Measurements from ENCODE around the gene KAT6B. TPM values are rescaled to one million over a fixed set of nuclear protein-coding genes. Genes with fewer than 3 reads are reported as not detected.

The KAT6B gene
- total RNA-seq, 1 donor from 2014 or later: 21.3 TPM

GRCh38 chr10:75014516-75015230 lies 188.3 kb downstream of the KAT6B start:
- Histone ChIP-seq H2AFZ (replicated peaks) (no peak overlapping the region), H3K4me3 (no peak overlapping the region), H3K27ac (no peak overlapping the region), H3F3A (ENCODE audit: low read depth) (peaks cover 4% of the 10 kb centered on the region), H3K27me3 (no peaks in the 10 kb centered on the region), H3K9me3 (ENCODE audit: low read depth) (no peaks in the 10 kb centered on the region), H3K4me1 (peaks cover 21% of the 10 kb centered on the region), H4K20me1 (ENCODE audit: low read depth) (peaks cover 4% of the 10 kb centered on the region), H3K79me2 (ENCODE audit: low read depth) (no peaks in the 10 kb centered on the region), H3K36me3 (no peaks in the 10 kb centered on the region), H3K9ac (no peak overlapping the region), H3K4me2 (no peak overlapping the region)
- TF ChIP-seq EZH2phosphoT487 (IDR thresholded peaks at IDR 0.05) (no peak), EZH2 (IDR thresholded peaks at IDR 0.05) (no peak), CTCF (IDR thresholded peaks at IDR 0.05) (no peak)
- Mint-ChIP-seq H3K36me3 (peaks cover 3% of the 10 kb centered on the region), H3K27ac (no peak overlapping the region), H3K9me3 (no peaks in the 10 kb centered on the region), H3K4me1 (peaks cover 18% of the 10 kb centered on the region), H3K27me3 (ENCODE audit: insufficient read depth, low read depth) (peaks cover 2% of the 10 kb centered on the region), H3K4me3 (no peak overlapping the region)
- no peak for DNase-seq (ENCODE audit: low spot score)

GRCh38 chr10:75015442-75015841 lies 189.0 kb downstream of the KAT6B start:
- H3K27ac Mint-ChIP-seq: no peak overlapping the region
- Histone ChIP-seq H3K4me2 (no peak overlapping the region), H3K79me2 (ENCODE audit: low read depth) (no peaks in the 10 kb centered on the region), H3K27me3 (no peaks in the 10 kb centered on the region), H3F3A (ENCODE audit: low read depth) (peaks cover 4% of the 10 kb centered on the region), H3K9me3 (ENCODE audit: low read depth) (no peaks in the 10 kb centered on the region), H3K4me1 (peaks cover 25% of the 10 kb centered on the region), H3K36me3 (no peaks in the 10 kb centered on the region), H2AFZ (replicated peaks) (no peak overlapping the region), H3K9ac (no peak overlapping the region), H3K27ac (no peak overlapping the region), H4K20me1 (ENCODE audit: low read depth) (peaks cover 4% of the 10 kb centered on the region), H3K4me3 (no peak overlapping the region)
- no peak for DNase-seq (ENCODE audit: low spot score)
- TF ChIP-seq CTCF (IDR thresholded peaks at IDR 0.05) (no peak), EZH2 (IDR thresholded peaks at IDR 0.05) (no peak), EZH2phosphoT487 (IDR thresholded peaks at IDR 0.05) (no peak)
- peaks cover 2% of the 10 kb centered on the region for H3K27me3 Mint-ChIP-seq (ENCODE audit: insufficient read depth, low read depth)
- H3K4me3 Mint-ChIP-seq: no peak overlapping the region
- peaks cover 3% of the 10 kb centered on the region for H3K36me3 Mint-ChIP-seq
- H3K9me3 Mint-ChIP-seq: no peaks in the 10 kb centered on the region
- H3K4me1 Mint-ChIP-seq: peaks cover 21% of the 10 kb centered on the region

- H4K20me1 ChIP-seq (ENCODE audit: low read depth): peaks cover 4% of the 10 kb centered on the region
- peaks cover 25% of the 10 kb centered on the region for H3K4me1 ChIP-seq
- H3K4me2 ChIP-seq: no peak overlapping the region
- H3K36me3 Mint-ChIP-seq: peaks cover 6% of the 10 kb centered on the region
- H3K4me1 Mint-ChIP-seq: peaks cover 22% of the 10 kb centered on the region
- no peaks in the 10 kb centered on the region for H3K27me3 ChIP-seq
- H3K4me3 ChIP-seq: no peak overlapping the region
- H3K27ac Mint-ChIP-seq: peak overlapping the region; percentile 4
- H3K4me3 Mint-ChIP-seq: no peak overlapping the region
- H3K27ac ChIP-seq: no peak overlapping the region
- no peaks in the 10 kb centered on the region for H3K36me3 ChIP-seq
- peaks cover 2% of the 10 kb centered on the region for H3K27me3 Mint-ChIP-seq (ENCODE audit: insufficient read depth, low read depth)
- DNase-seq (ENCODE audit: low spot score): no peak
- no peak for TF ChIP-seq EZH2 (IDR thresholded peaks at IDR 0.05)
- no peak for TF ChIP-seq EZH2phosphoT487 (IDR thresholded peaks at IDR 0.05)
- no peak for TF ChIP-seq CTCF (IDR thresholded peaks at IDR 0.05)
- no peaks in the 10 kb centered on the region for H3K9me3 ChIP-seq (ENCODE audit: low read depth)
- no peaks in the 10 kb centered on the region for H3K9me3 Mint-ChIP-seq
- no peak overlapping the region for H3K9ac ChIP-seq
- H3K79me2 ChIP-seq (ENCODE audit: low read depth): no peaks in the 10 kb centered on the region
- H2AFZ ChIP-seq (replicated peaks): no peak overlapping the region
- H3F3A ChIP-seq (ENCODE audit: low read depth): peaks cover 4% of the 10 kb centered on the region
Measured at GRCh38 chr10:75016325-75016724, 189.9 kb downstream of the KAT6B start.

Measured in neural progenitor cell (in vitro differentiated cells).